Smooth muscle cell (in vitro differentiated cells): ENCODE data around the gene PRKG2. TPM values are rescaled to one million over a fixed set of nuclear protein-coding genes. Genes with fewer than 3 reads are reported as not detected.

Experiments used
- DNase-seq: peaks from one replicate; lab custom pipeline; 2025; ENCODE audit not compliant: unreplicated experiment; lab: John Stamatoyannopoulos, UW
- H2AFZ ChIP-seq: fragments of 200-600 bp; sonication (generic); 2 replicates; pipeline ENCODE4 v1.6.0; 2016; ENCODE audit warnings: antibody characterized with exemption, low read depth, mild to moderate bottlenecking
- H3F3A ChIP-seq: fragments of 200-600 bp; sonication (generic); 2 replicates; pipeline ENCODE4 v1.6.0; 2017; ENCODE audit warnings: antibody characterized with exemption, low read depth
- H3K27ac ChIP-seq: fragments of 200-600 bp; sonication (generic); 2 replicates; pipeline ENCODE4 v1.5.1; 2016; ENCODE audit warnings: low read depth, mild to moderate bottlenecking
- H3K27me3 ChIP-seq: fragments of 200-600 bp; sonication (generic); 2 replicates; pipeline ENCODE4 v1.6.1; 2016; ENCODE audit warnings: low read depth, mild to moderate bottlenecking
- H3K36me3 ChIP-seq: fragments of 200-600 bp; sonication (generic); 2 replicates; pipeline ENCODE4 v1.5.1; 2016; ENCODE audit warnings: low read depth
- H3K4me1 ChIP-seq: fragments of 200-600 bp; sonication (generic); 2 replicates; pipeline ENCODE4 v1.5.1; 2016; ENCODE audit warnings: low read depth
- H3K4me2 ChIP-seq: fragments of 200-600 bp; sonication (generic); 2 replicates; pipeline ENCODE4 v1.6.0; 2016; ENCODE audit warnings: mild to moderate bottlenecking
- H3K4me3 ChIP-seq: fragments of 200-600 bp; sonication (generic); 2 replicates; pipeline ENCODE4 v1.5.1; 2016; ENCODE audit warnings: mild to moderate bottlenecking
- H3K79me2 ChIP-seq: fragments of 200-600 bp; sonication (generic); 2 replicates; pipeline ENCODE4 v1.6.0; 2016; ENCODE audit warnings: low read depth, mild to moderate bottlenecking
- H3K9ac ChIP-seq: fragments of 200-600 bp; sonication (generic); 2 replicates; pipeline ENCODE4 v1.6.0; 2016; ENCODE audit warnings: low read depth
- H3K9me3 ChIP-seq: fragments of 200-600 bp; sonication (generic); replicated peaks from 2 replicates; pipeline ENCODE4 v1.5.1; 2016; ENCODE audit warnings: low read depth
- H4K20me1 ChIP-seq: fragments of 200-600 bp; sonication (generic); 2 replicates; pipeline ENCODE4 v1.6.0; 2016; ENCODE audit warnings: low read depth
- CTCF ChIP-seq: fragments of 200-600 bp; sonication (generic); IDR thresholded peaks from 2 replicates; pipeline ENCODE4 v1.5.1; 2017; ENCODE audit warnings: borderline replicate concordance, mild to moderate bottlenecking, antibody characterized with exemption; ENCODE audit not compliant: insufficient read depth, poor library complexity, severe bottlenecking
- WGBS: methylation state at CpG from one replicate; pipeline ENCODE4 v1.1.7; 2016; ENCODE audit warnings: low lambda C conversion rate; 5-methylcytosine and 5-hydroxymethylcytosine counted together
- polyA plus RNA-seq: library from polyadenylated mRNA; unstranded; fragments of >200 nt; fragmentation: Nextera tagmentation; extraction: Ambion mirVana; gene quantifications from 2 replicates; pipeline ENCODE4 v1.2.1, GENCODE V29; 2016
- total RNA-seq: library from RNA; depleted of rRNA; stranded (reverse); fragments of >200 nt; gene quantifications from 2 replicates; pipeline ENCODE4 v1.2.3, GENCODE V29; 2014

Gene PRKG2
- total and polyA plus RNA-seq, 2 experiments from 2014 or later = 0.09 TPM; not detected in 1

GRCh38 chr4:81042578-81043365 is 172.2 kb downstream of the PRKG2 start:
- Histone ChIP-seq H4K20me1 (no peaks in the 10 kb centered on the region), H3K4me3 (no peak overlapping the region), H3K27me3 (peaks cover 51% of the 10 kb centered on the region), H3K4me1 (no peaks in the 10 kb centered on the region), H3F3A (no peaks in the 10 kb centered on the region), H3K36me3 (no peaks in the 10 kb centered on the region), H3K4me2 (no peak overlapping the region), H3K27ac (no peak overlapping the region), H3K79me2 (no peaks in the 10 kb centered on the region), H2AFZ (no peak overlapping the region), H3K9ac (no peak overlapping the region), H3K9me3 (no peaks in the 10 kb centered on the region)
- 82% methylated on average over 5 of the region's 5 CpGs for WGBS
- TF ChIP-seq CTCF = no peak
- no peak for DNase-seq

DNA sequence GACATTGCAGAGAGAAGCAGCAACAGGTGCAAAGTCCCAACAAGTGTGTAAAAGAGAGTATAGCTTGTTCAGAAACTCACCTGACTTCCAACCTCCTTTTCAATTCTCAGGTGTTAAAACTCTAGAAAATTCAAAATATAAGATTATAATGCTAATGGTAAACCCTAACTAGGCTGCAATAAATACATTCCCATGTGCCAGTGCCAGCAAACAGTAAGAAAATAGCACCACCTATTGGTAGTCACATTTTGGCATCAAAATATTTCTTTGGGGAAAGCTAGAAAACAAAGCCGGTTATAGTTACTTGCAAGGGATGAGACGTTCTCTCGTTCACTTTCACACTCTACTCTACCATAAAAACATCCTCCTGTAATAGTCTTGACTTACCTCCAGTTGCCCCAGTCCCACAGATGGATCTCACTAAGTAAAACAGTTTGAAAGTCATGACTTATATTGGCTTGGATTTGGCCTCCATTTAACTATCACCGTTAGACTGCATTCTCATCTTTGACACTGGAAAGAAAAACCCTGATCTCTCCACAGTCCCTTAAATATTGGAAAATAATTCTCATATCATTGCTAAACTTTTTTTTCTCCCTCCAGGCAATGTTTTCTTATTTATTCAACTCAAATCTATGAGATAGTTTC is 174.9 kb downstream of the PRKG2 start:
- Histone ChIP-seq H3K4me2 (no peak overlapping the region), H3K4me3 (no peak overlapping the region), H3K79me2 (no peaks in the 10 kb centered on the region), H3K9ac (no peak overlapping the region), H3K4me1 (no peaks in the 10 kb centered on the region), H3K36me3 (no peaks in the 10 kb centered on the region), H2AFZ (peak overlapping the region; percentile 59), H3F3A (no peaks in the 10 kb centered on the region), H3K27ac (no peak overlapping the region), H3K27me3 (peaks cover 64% of the 10 kb centered on the region), H3K9me3 (no peaks in the 10 kb centered on the region), H4K20me1 (no peaks in the 10 kb centered on the region)
- WGBS = 44% methylated on average over 4 of the region's 4 CpGs
- peak; percentile 72 for TF ChIP-seq CTCF
- DNase-seq = no peak

GRCh38 chr4:81039351-81039972 is 175.6 kb downstream of the PRKG2 start:
- H3K4me1 ChIP-seq = no peaks in the 10 kb centered on the region
- TF ChIP-seq CTCF = no peak
- no peaks in the 10 kb centered on the region for H3K9me3 ChIP-seq
- no peaks in the 10 kb centered on the region for H3K36me3 ChIP-seq
- DNase-seq = no peak
- 54% methylated on average over 4 of the region's 4 CpGs for WGBS
- H3K4me3 ChIP-seq = no peak overlapping the region
- H3K4me2 ChIP-seq = no peak overlapping the region
- no peak overlapping the region for H3K9ac ChIP-seq
- H2AFZ ChIP-seq = no peak overlapping the region
- no peaks in the 10 kb centered on the region for H3F3A ChIP-seq
- H3K27me3 ChIP-seq = peaks cover 64% of the 10 kb centered on the region
- no peaks in the 10 kb centered on the region for H4K20me1 ChIP-seq
- no peak overlapping the region for H3K27ac ChIP-seq
- H3K79me2 ChIP-seq = no peaks in the 10 kb centered on the region
